ENCODE measurements around the gene KIF16B. TPM values are rescaled to one million over a fixed set of nuclear protein-coding genes. Genes with fewer than 3 reads are reported as not detected.

The KIF16B gene
- total and polyA plus RNA-seq, 2 experiments from 2014 or later: 6.5 to 11.1 TPM

DNA sequence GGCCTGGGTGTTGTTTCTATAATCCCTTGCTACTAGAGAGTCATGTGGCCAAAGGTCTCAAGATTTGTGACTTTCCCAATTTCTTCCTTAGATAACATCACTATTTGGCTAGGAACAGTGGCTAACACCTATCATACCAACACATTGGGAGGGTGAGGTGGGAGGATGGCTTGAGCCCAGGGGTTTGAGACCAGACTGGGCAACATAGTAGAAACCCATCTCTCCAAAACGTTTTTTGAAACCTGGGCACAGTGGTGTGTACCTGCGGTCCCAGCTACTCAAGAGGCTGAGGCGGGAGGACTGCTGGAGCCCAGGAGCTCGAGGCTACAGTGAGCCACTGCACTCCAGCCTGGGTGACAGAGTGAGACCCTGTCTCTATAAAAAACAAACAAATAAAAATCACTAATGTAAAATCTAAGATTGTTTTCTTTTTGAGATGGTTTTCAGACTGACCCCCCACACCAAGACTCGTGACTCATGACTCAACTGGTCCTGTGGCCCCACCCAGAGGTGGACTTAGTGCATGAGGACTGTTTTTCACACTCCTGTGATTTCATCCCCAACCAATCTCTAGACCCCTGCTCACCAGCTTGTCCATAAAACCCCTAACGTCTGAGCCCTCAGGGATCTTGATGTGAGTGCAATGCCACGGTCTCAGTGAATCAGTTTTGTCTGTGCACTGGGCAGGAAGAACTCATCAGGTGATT is 48.3 kb upstream of the KIF16B start:
- peaks cover 2% of the 10 kb centered on the region for H3K27me3 Mint-ChIP-seq (ENCODE audit: insufficient read depth, low read depth, poor library complexity)
- H3K4me1 Mint-ChIP-seq: no peaks in the 10 kb centered on the region; the same call in 2 of the 3 replicates
- H2AFZ ChIP-seq: no peak overlapping the region
- no peaks in the 10 kb centered on the region for H3K36me3 ChIP-seq (ENCODE audit: insufficient read depth)
- no peaks in the 10 kb centered on the region for H3K27me3 ChIP-seq (ENCODE audit: insufficient read depth)
- H3K4me3 ChIP-seq: no peak overlapping the region
- peaks cover 11% of the 10 kb centered on the region for H3K36me3 Mint-ChIP-seq (ENCODE audit: low read depth)
- no peaks in the 10 kb centered on the region for H4K20me1 ChIP-seq (replicated peaks; ENCODE audit: insufficient read depth)
- H3K4me1 ChIP-seq (ENCODE audit: insufficient read depth): no peaks in the 10 kb centered on the region
- no peaks in the 10 kb centered on the region for H3F3A ChIP-seq (replicated peaks; ENCODE audit: low read depth)
- no peak overlapping the region for H3K4me2 ChIP-seq
- DNase-seq (ENCODE audit: low spot score): no peak
- no peaks in the 10 kb centered on the region for H3K79me2 ChIP-seq (replicated peaks; ENCODE audit: insufficient read depth)
- TF ChIP-seq STAT1 (IDR thresholded peaks at IDR 0.05; ENCODE audit: unreplicated experiment) (no peak), POLR2AphosphoS5 (IDR thresholded peaks at IDR 0.05; ENCODE audit: low read depth) (no peak), NANOG (IDR thresholded peaks at IDR 0.05; ENCODE audit: borderline replicate concordance) (no peak), EZH2 (IDR thresholded peaks at IDR 0.05; ENCODE audit: low read depth, unreplicated experiment) (no peak)
- TF ChIP-seq, protein P1, sequence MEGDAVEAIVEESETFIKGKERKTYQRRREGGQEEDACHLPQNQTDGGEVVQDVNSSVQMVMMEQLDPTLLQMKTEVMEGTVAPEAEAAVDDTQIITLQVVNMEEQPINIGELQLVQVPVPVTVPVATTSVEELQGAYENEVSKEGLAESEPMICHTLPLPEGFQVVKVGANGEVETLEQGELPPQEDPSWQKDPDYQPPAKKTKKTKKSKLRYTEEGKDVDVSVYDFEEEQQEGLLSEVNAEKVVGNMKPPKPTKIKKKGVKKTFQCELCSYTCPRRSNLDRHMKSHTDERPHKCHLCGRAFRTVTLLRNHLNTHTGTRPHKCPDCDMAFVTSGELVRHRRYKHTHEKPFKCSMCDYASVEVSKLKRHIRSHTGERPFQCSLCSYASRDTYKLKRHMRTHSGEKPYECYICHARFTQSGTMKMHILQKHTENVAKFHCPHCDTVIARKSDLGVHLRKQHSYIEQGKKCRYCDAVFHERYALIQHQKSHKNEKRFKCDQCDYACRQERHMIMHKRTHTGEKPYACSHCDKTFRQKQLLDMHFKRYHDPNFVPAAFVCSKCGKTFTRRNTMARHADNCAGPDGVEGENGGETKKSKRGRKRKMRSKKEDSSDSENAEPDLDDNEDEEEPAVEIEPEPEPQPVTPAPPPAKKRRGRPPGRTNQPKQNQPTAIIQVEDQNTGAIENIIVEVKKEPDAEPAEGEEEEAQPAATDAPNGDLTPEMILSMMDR (conservative IDR thresholded peaks at IDR 0.05; ENCODE audit: low read depth in 2 of 2): 0 out of 4 replicates have a peak, but pooled peaks of 1 of the 2 experiments have one; percentile 13
- TF ChIP-seq, protein P2, sequence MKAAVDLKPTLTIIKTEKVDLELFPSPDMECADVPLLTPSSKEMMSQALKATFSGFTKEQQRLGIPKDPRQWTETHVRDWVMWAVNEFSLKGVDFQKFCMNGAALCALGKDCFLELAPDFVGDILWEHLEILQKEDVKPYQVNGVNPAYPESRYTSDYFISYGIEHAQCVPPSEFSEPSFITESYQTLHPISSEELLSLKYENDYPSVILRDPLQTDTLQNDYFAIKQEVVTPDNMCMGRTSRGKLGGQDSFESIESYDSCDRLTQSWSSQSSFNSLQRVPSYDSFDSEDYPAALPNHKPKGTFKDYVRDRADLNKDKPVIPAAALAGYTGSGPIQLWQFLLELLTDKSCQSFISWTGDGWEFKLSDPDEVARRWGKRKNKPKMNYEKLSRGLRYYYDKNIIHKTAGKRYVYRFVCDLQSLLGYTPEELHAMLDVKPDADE (IDR thresholded peaks at IDR 0.05): no peak
- no peak overlapping the region for H3K27ac ChIP-seq (ENCODE audit: low read depth)
- no peaks in the 10 kb centered on the region; the same call in 1 of the 2 replicates for H3K9me2 ChIP-seq (ENCODE audit: insufficient read depth)
- no peak overlapping the region for H3K4me3 Mint-ChIP-seq
- H3K27ac Mint-ChIP-seq: no peak overlapping the region
- ATAC-seq: no peak
- H3K9me3 Mint-ChIP-seq: peaks cover 19% of the 10 kb centered on the region

DNA sequence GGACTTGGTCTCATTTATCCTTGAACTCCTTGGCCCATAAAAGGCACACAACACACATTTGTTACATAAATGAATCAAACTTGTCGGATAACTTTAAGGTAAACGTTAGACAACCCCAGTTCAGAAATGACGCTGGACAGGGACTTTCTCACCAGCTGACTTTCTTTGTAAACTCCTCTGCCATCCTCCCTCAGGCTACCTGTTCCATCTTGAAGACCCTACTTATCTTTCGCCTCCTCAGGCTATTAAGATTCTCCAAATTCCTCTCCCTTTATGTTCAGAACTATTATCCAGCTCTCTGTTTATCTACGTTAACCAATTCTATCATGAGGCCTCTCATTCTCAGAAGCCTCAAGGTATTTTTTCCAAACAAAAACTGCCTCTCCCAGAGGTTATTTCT is 47.7 kb upstream of the KIF16B start:
- peaks cover 5% of the 10 kb centered on the region for H3K27me3 Mint-ChIP-seq (ENCODE audit: insufficient read depth, low read depth, poor library complexity)
- H3K4me3 Mint-ChIP-seq: no peak overlapping the region
- no peaks in the 10 kb centered on the region; the same call in 2 of the 3 replicates for H3K4me1 Mint-ChIP-seq
- Histone ChIP-seq H2AFZ (no peak overlapping the region), H3K4me2 (no peak overlapping the region), H3K4me3 (no peak overlapping the region), H3K27me3 (ENCODE audit: insufficient read depth) (no peaks in the 10 kb centered on the region), H3F3A (replicated peaks; ENCODE audit: low read depth) (no peaks in the 10 kb centered on the region), H3K27ac (ENCODE audit: low read depth) (no peak overlapping the region), H4K20me1 (replicated peaks; ENCODE audit: insufficient read depth) (no peaks in the 10 kb centered on the region), H3K79me2 (replicated peaks; ENCODE audit: insufficient read depth) (no peaks in the 10 kb centered on the region), H3K9me2 (ENCODE audit: insufficient read depth) (no peaks in the 10 kb centered on the region; the same call in 1 of the 2 replicates), H3K36me3 (ENCODE audit: insufficient read depth) (no peaks in the 10 kb centered on the region), H3K4me1 (ENCODE audit: insufficient read depth) (no peaks in the 10 kb centered on the region)
- H3K27ac Mint-ChIP-seq: no peak overlapping the region
- H3K36me3 Mint-ChIP-seq (ENCODE audit: low read depth): peaks cover 12% of the 10 kb centered on the region
- ATAC-seq: no peak
- no peak for DNase-seq (ENCODE audit: low spot score)
- H3K9me3 Mint-ChIP-seq: peaks cover 20% of the 10 kb centered on the region
- no peak for TF ChIP-seq CREB1 (CRISPR knock-in tag; IDR thresholded peaks at IDR 0.05; ENCODE audit: low read depth)
- TF ChIP-seq, protein P3, sequence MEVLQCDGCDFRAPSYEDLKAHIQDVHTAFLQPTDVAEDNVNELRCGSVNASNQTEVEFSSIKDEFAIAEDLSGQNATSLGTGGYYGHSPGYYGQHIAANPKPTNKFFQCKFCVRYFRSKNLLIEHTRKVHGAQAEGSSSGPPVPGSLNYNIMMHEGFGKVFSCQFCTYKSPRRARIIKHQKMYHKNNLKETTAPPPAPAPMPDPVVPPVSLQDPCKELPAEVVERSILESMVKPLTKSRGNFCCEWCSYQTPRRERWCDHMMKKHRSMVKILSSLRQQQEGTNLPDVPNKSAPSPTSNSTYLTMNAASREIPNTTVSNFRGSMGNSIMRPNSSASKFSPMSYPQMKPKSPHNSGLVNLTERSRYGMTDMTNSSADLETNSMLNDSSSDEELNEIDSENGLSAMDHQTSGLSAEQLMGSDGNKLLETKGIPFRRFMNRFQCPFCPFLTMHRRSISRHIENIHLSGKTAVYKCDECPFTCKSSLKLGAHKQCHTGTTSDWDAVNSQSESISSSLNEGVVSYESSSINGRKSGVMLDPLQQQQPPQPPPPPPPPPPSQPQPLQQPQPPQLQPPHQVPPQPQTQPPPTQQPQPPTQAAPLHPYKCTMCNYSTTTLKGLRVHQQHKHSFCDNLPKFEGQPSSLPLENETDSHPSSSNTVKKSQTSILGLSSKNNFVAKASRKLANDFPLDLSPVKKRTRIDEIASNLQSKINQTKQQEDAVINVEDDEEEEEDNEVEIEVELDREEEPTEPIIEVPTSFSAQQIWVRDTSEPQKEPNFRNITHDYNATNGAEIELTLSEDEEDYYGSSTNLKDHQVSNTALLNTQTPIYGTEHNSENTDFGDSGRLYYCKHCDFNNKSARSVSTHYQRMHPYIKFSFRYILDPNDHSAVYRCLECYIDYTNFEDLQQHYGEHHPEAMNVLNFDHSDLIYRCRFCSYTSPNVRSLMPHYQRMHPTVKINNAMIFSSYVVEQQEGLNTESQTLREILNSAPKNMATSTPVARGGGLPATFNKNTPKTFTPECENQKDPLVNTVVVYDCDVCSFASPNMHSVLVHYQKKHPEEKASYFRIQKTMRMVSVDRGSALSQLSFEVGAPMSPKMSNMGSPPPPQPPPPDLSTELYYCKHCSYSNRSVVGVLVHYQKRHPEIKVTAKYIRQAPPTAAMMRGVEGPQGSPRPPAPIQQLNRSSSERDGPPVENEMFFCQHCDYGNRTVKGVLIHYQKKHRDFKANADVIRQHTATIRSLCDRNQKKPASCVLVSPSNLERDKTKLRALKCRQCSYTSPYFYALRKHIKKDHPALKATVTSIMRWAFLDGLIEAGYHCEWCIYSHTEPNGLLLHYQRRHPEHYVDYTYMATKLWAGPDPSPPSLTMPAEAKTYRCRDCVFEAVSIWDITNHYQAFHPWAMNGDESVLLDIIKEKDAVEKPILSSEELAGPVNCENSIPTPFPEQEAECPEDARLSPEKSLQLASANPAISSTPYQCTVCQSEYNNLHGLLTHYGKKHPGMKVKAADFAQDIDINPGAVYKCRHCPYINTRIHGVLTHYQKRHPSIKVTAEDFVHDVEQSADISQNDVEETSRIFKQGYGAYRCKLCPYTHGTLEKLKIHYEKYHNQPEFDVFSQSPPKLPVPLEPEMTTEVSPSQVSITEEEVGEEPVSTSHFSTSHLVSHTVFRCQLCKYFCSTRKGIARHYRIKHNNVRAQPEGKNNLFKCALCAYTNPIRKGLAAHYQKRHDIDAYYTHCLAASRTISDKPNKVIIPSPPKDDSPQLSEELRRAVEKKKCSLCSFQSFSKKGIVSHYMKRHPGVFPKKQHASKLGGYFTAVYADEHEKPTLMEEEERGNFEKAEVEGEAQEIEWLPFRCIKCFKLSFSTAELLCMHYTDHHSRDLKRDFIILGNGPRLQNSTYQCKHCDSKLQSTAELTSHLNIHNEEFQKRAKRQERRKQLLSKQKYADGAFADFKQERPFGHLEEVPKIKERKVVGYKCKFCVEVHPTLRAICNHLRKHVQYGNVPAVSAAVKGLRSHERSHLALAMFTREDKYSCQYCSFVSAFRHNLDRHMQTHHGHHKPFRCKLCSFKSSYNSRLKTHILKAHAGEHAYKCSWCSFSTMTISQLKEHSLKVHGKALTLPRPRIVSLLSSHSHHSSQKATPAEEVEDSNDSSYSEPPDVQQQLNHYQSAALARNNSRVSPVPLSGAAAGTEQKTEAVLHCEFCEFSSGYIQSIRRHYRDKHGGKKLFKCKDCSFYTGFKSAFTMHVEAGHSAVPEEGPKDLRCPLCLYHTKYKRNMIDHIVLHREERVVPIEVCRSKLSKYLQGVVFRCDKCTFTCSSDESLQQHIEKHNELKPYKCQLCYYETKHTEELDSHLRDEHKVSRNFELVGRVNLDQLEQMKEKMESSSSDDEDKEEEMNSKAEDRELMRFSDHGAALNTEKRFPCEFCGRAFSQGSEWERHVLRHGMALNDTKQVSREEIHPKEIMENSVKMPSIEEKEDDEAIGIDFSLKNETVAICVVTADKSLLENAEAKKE (CRISPR knock-in tag; IDR thresholded peaks at IDR 0.05): no peak
- no peak for TF ChIP-seq ZNF331 (CRISPR knock-in tag; IDR thresholded peaks at IDR 0.05; ENCODE audit: low read depth)
- TF ChIP-seq ZNF114 (CRISPR knock-in tag; IDR thresholded peaks at IDR 0.05): no peak
- TF ChIP-seq POLR2AphosphoS5 (IDR thresholded peaks at IDR 0.05; ENCODE audit: low read depth): no peak
- TF ChIP-seq, protein P2 (IDR thresholded peaks at IDR 0.05): no peak
- no peak for TF ChIP-seq NANOG (IDR thresholded peaks at IDR 0.05; ENCODE audit: borderline replicate concordance)
- TF ChIP-seq EZH2phosphoT487 (IDR thresholded peaks at IDR 0.05; ENCODE audit: unreplicated experiment): no peak

All from GM23338 (cell line).